ENCODE results near the gene GNPDA2.

- TF ChIP-seq CTCF (conservative IDR thresholded peaks at IDR 0.05 in 1 of 2, IDR thresholded peaks at IDR 0.05 in 1 of 2; ENCODE audit: extremely low read depth in 1 of 2, insufficient read depth in 1 of 2, low read depth in 1 of 2, low read length in 2 of 2) (no peak), EZH2 (IDR thresholded peaks at IDR 0.05; ENCODE audit: borderline replicate concordance, low read length) (no peak)
These were observed 74.4 kb downstream of the GNPDA2 start for GRCh38 chr4:44652002-44652401.

Data from mammary epithelial cell (primary cell).